Liver (tissue), 9 donors: ENCODE measurements around the gene HIVEP2. TPM values are rescaled to one million over a fixed set of nuclear protein-coding genes. Genes with fewer than 3 reads are reported as not detected.

Source experiments
- DNase-seq: peaks from one replicate; pipeline ENCODE4 v3.0.0-alpha.2; 2017; ENCODE audit warnings: low spot score
- H3K27ac ChIP-seq, 2 donors: one replicate each; pipeline ENCODE4 v1.7.0; 2013; ENCODE audit warnings: inconsistent platforms in 2 of 2, low read length in 2 of 2, control low read depth in 1 of 2, low read depth in 1 of 2, mild to moderate bottlenecking in 1 of 2
- H3K27me3 ChIP-seq, 4 donors: one replicate each; pipeline versions ENCODE4 v1.6.1 to v1.7.0; 2013; ENCODE audit warnings: low read length in 3 of 4, inconsistent platforms in 1 of 4, mild to moderate bottlenecking in 1 of 4, moderate library complexity in 1 of 4; ENCODE audit not compliant: control insufficient read depth in 4 of 4, insufficient read depth in 4 of 4
- H3K36me3 ChIP-seq, 4 donors: one replicate each; pipeline versions ENCODE4 v1.6.1 to v1.7.0; 2013; ENCODE audit warnings: low read length in 3 of 4, mild to moderate bottlenecking in 3 of 4, low read depth in 1 of 4, moderate library complexity in 1 of 4; ENCODE audit not compliant: control insufficient read depth in 4 of 4, insufficient read depth in 3 of 4
- H3K4me1 ChIP-seq, 4 donors: one replicate each; pipeline versions ENCODE4 v1.6.1 to v1.7.0; 2013; ENCODE audit warnings: low read length in 3 of 4, mild to moderate bottlenecking in 3 of 4, moderate library complexity in 1 of 4; ENCODE audit not compliant: control insufficient read depth in 4 of 4, insufficient read depth in 4 of 4
- H3K4me3 ChIP-seq, 3 donors: one replicate each; pipeline versions ENCODE4 v1.6.1 to v1.7.0; 2013; ENCODE audit warnings: low read length in 3 of 3, control low read depth in 1 of 3, low read depth in 1 of 3, mild to moderate bottlenecking in 1 of 3
- H3K9ac ChIP-seq, 2 donors: one replicate each; pipeline ENCODE4 v1.7.0; 2013; ENCODE audit warnings: low read length in 2 of 2, mild to moderate bottlenecking in 2 of 2, moderate library complexity in 2 of 2, control low read depth in 1 of 2, low read depth in 1 of 2
- H3K9me3 ChIP-seq, 4 donors: one replicate each; pipeline versions ENCODE4 v1.6.1 to v1.7.0; 2013; ENCODE audit warnings: low read length in 3 of 4; ENCODE audit not compliant: control insufficient read depth in 4 of 4
- ATF3 ChIP-seq: IDR thresholded peaks from 2 replicates; pipeline ENCODE4 v1.6.1; 2016; ENCODE audit warnings: antibody characterized with exemption
- EGR1 ChIP-seq, 2 donors: IDR thresholded peaks; 2 replicates each; pipeline ENCODE4 v1.6.1; 2016 to 2018; ENCODE audit warnings: antibody characterized with exemption in 2 of 2, low read depth in 2 of 2
- FOXA2 ChIP-seq: IDR thresholded peaks from 2 replicates; pipeline ENCODE4 v1.6.1; 2016; ENCODE audit warnings: antibody characterized with exemption
- GABPA ChIP-seq, 2 donors: IDR thresholded peaks in 1 of 2; conservative IDR thresholded peaks in 1 of 2; 2 replicates each; pipeline ENCODE4 v1.6.1; 2016; ENCODE audit warnings: antibody characterized with exemption in 2 of 2, mild to moderate bottlenecking in 1 of 2, moderate library complexity in 1 of 2
- HNF4G ChIP-seq: IDR thresholded peaks from 2 replicates; pipeline ENCODE4 v1.6.1; 2016; ENCODE audit warnings: antibody characterized with exemption
- JUND ChIP-seq, 2 donors: IDR thresholded peaks; 2 replicates each; pipeline ENCODE4 v1.6.1; 2016; ENCODE audit warnings: antibody characterized with exemption in 2 of 2
- MAX ChIP-seq: IDR thresholded peaks from 2 replicates; pipeline ENCODE4 v1.6.1; 2016; ENCODE audit warnings: antibody characterized with exemption
- NR2F2 ChIP-seq: IDR thresholded peaks from 2 replicates; pipeline ENCODE4 v1.6.1; 2016; ENCODE audit warnings: antibody characterized with exemption
- RAD21 ChIP-seq, 2 donors: IDR thresholded peaks; 2 replicates each; pipeline ENCODE4 v1.6.1; 2016; ENCODE audit warnings: antibody characterized with exemption in 2 of 2, mild to moderate bottlenecking in 2 of 2
- RXRA ChIP-seq, 2 donors: IDR thresholded peaks; 2 replicates each; pipeline ENCODE4 v1.6.1; 2017 to 2018; ENCODE audit warnings: antibody characterized with exemption in 2 of 2, mild to moderate bottlenecking in 1 of 2
- SP1 ChIP-seq: IDR thresholded peaks from 2 replicates; pipeline ENCODE4 v1.6.1; 2018; ENCODE audit warnings: antibody characterized with exemption, mild to moderate bottlenecking
- YY1 ChIP-seq: IDR thresholded peaks from 2 replicates; pipeline ENCODE4 v1.6.1; 2016; ENCODE audit warnings: antibody characterized with exemption, mild to moderate bottlenecking
- WGBS: extraction: QIAGEN DNeasy Blood & Tissue Kit; methylation state at CpG from one replicate; pipeline ENCODE4 v1.1.7; 2013; 5-methylcytosine and 5-hydroxymethylcytosine counted together
- polyA plus RNA-seq, 2 donors: library from polyadenylated mRNA; stranded (reverse) in 1 of 2; unstranded in 1 of 2; fragments of 200-250 nt in 1 of 2; fragments of >200 nt in 1 of 2; fragmentation: Nextera tagmentation in 1 of 2; extraction: Ambion mirVana in 1 of 2; gene quantifications; one replicate each; pipeline versions ENCODE4 v1.2.1 to v1.2.3, GENCODE V29; 2013 to 2015
- total RNA-seq, 2 donors: library from RNA; depleted of rRNA; stranded (reverse); fragments of >200 nt; gene quantifications; one replicate each; pipeline ENCODE4 v1.2.3, GENCODE V29; 2014
- TF ChIP-seq, protein P1 (sequence below): IDR thresholded peaks from 2 replicates; pipeline ENCODE4 v1.6.1; 2016; ENCODE audit warnings: antibody characterized with exemption, mild to moderate bottlenecking
- TF ChIP-seq, protein P2 (sequence below): IDR thresholded peaks from 2 replicates; pipeline ENCODE4 v1.6.1; 2016; ENCODE audit warnings: antibody characterized with exemption
- TF ChIP-seq, protein P3 (sequence below): fragments of 150-350 bp; IDR thresholded peaks from 2 replicates; pipeline ENCODE4 v1.5.1; 2017; ENCODE audit warnings: improper control_type of control experiment, low read depth, low read length; ENCODE audit not compliant: missing input control
- donor health status: healthy.
- donor health status: healthy.
- donor health status: healthy.
- donor health status: healthy.
- donor health status: healthy.

The HIVEP2 gene
- total and polyA plus RNA-seq, 4 donors, result 0.82 to 6.6 (median 1.3) TPM

DNA sequence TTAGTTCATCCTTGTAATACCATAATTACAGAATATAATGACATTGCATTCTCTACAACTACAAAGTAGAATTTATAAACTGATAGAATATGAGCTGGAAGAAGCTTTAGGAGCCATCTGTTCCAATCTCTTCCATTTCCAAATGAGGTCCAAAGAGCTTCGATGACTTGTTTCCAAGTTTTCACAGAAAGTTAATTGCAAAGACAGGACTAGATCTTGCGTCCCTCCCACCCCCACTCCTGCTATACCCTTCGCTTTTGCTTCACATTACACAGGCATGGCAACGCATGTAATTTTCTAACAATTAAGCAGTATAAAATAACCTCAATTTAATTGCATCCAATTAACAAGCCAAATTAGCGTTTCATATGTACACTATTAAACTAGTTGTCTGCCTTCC lies 7.0 kb downstream of the HIVEP2 start:
- TF ChIP-seq HNF4G (no peak), ATF3 (no peak), FOXA2 (no peak), EGR1 (IDR thresholded peaks at IDR 0.05; ENCODE audit: low read depth in 2 of 2) (no peak), JUND (IDR thresholded peaks at IDR 0.05) (no peak), NR2F2 (no peak), SP1 (no peak), RAD21 (IDR thresholded peaks at IDR 0.05) (no peak), RXRA (IDR thresholded peaks at IDR 0.05) (no peak), YY1 (no peak), MAX (no peak), GABPA (IDR thresholded peaks at IDR 0.05 in 1 of 2, conservative IDR thresholded peaks at IDR 0.05 in 1 of 2) (no peak)
- TF ChIP-seq, protein P1, sequence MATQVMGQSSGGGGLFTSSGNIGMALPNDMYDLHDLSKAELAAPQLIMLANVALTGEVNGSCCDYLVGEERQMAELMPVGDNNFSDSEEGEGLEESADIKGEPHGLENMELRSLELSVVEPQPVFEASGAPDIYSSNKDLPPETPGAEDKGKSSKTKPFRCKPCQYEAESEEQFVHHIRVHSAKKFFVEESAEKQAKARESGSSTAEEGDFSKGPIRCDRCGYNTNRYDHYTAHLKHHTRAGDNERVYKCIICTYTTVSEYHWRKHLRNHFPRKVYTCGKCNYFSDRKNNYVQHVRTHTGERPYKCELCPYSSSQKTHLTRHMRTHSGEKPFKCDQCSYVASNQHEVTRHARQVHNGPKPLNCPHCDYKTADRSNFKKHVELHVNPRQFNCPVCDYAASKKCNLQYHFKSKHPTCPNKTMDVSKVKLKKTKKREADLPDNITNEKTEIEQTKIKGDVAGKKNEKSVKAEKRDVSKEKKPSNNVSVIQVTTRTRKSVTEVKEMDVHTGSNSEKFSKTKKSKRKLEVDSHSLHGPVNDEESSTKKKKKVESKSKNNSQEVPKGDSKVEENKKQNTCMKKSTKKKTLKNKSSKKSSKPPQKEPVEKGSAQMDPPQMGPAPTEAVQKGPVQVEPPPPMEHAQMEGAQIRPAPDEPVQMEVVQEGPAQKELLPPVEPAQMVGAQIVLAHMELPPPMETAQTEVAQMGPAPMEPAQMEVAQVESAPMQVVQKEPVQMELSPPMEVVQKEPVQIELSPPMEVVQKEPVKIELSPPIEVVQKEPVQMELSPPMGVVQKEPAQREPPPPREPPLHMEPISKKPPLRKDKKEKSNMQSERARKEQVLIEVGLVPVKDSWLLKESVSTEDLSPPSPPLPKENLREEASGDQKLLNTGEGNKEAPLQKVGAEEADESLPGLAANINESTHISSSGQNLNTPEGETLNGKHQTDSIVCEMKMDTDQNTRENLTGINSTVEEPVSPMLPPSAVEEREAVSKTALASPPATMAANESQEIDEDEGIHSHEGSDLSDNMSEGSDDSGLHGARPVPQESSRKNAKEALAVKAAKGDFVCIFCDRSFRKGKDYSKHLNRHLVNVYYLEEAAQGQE, result no peak
- TF ChIP-seq, protein P2, sequence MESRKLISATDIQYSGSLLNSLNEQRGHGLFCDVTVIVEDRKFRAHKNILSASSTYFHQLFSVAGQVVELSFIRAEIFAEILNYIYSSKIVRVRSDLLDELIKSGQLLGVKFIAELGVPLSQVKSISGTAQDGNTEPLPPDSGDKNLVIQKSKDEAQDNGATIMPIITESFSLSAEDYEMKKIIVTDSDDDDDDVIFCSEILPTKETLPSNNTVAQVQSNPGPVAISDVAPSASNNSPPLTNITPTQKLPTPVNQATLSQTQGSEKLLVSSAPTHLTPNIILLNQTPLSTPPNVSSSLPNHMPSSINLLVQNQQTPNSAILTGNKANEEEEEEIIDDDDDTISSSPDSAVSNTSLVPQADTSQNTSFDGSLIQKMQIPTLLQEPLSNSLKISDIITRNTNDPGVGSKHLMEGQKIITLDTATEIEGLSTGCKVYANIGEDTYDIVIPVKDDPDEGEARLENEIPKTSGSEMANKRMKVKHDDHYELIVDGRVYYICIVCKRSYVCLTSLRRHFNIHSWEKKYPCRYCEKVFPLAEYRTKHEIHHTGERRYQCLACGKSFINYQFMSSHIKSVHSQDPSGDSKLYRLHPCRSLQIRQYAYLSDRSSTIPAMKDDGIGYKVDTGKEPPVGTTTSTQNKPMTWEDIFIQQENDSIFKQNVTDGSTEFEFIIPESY, result no peak
- TF ChIP-seq, protein P3, sequence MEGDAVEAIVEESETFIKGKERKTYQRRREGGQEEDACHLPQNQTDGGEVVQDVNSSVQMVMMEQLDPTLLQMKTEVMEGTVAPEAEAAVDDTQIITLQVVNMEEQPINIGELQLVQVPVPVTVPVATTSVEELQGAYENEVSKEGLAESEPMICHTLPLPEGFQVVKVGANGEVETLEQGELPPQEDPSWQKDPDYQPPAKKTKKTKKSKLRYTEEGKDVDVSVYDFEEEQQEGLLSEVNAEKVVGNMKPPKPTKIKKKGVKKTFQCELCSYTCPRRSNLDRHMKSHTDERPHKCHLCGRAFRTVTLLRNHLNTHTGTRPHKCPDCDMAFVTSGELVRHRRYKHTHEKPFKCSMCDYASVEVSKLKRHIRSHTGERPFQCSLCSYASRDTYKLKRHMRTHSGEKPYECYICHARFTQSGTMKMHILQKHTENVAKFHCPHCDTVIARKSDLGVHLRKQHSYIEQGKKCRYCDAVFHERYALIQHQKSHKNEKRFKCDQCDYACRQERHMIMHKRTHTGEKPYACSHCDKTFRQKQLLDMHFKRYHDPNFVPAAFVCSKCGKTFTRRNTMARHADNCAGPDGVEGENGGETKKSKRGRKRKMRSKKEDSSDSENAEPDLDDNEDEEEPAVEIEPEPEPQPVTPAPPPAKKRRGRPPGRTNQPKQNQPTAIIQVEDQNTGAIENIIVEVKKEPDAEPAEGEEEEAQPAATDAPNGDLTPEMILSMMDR, result no peak
- H3K4me3 ChIP-seq, result no peak overlapping the region
- H3K27ac ChIP-seq, result no peak overlapping the region
- H3K9me3 ChIP-seq, result no peaks in the 10 kb centered on the region
- peaks cover 7 to 20% (median 18%) of the 10 kb centered on the region in 4 donors for H3K4me1 ChIP-seq
- DNase-seq, result no peak
- no peaks in the 10 kb centered on the region for H3K36me3 ChIP-seq
- H3K9ac ChIP-seq, result no peak overlapping the region
- WGBS, result 91% methylated on average over 5 of the region's 5 CpGs
- no peaks in the 10 kb centered on the region for H3K27me3 ChIP-seq
